NCI-H2081 treated with DMSO at 0.1 percent for 48 hours (cell line): Measurements from ENCODE around the gene SPC24.
"Not testable (repeated sequence)": the region's sequence is repeated elsewhere in the genome, so short reads cannot be mapped to it uniquely, and the experiment has no call there.

ENCODE experiments used
- DNase-seq: peaks from one replicate; lab custom pipeline; 2025; lab: John Stamatoyannopoulos, UW

SPC24 gene

GRCh38 chr19:11191934-11192333 is 36.4 kb upstream of the SPC24 start:
- DNase-seq: no peak

DNA sequence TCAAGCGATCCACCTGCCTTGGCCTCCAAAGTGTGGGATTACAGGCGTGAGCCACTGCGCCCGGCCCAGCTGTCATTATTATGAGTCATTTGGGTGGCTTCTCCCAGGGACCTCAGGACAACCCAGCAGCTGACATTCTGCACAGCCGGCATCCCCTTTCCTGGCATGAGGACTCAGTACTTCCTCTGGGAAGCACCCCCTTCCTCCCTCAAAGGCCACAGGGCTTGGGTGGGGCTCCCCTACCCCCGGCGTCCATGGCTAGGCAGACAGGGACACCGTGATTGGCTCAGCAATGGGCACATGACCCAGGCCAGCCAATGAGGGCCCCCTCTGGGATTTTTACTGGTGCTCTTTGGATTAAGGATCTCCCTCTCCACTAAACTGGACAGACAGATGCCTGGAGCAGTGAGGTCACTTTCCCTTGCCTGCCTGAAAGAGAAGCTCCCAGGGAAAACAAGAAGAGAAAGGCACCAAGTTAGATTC is 35.7 kb upstream of the SPC24 start:
- no peak for DNase-seq

- DNase-seq: no peak
Observed at GRCh38 chr19:11190501-11190900, 34.9 kb upstream of the SPC24 start.

- no peak for DNase-seq
Observed at GRCh38 chr19:11187441-11187840, 31.9 kb upstream of the SPC24 start.

GRCh38 chr19:11182994-11183393 is 27.4 kb upstream of the SPC24 start:
- DNase-seq: no peak

DNA sequence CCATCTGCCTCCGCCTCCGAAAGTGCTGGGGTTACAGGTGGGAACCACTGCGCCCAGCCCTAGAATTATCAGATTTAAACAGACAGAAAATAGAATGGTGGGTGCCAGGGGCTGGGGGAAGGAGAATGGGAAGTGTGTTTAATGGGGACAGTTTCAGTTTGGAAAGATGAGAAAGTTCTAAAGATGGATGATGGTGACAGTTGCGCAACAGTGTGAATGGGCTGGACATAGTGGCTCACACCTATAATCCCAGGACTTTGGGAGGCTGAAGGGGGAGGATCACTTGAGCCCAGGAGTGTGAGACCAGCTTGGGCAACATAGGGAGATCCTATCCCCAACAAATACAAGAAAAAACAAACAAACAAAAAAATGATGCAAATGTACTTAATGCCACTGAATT is 25.9 kb upstream of the SPC24 start:
- DNase-seq: no peak

DNA sequence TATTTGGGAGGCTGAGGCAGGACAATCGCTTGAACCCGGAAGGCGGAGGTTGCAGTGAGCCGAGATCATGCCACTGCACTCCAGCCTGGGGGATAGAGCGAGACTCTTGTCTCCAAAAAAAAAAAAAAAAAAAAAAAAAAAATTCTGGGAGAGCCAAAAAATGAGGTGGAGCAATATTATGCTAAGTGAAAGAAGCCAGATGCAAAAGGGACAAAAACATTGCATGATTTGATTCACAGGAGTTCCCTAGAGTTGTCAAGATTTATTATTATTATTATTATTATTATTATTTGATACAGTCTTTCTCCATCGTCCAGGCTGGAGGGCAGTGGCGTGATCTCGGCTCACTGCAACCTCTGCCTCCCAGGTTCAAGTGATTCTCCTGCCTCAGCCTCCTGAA is 25.4 kb upstream of the SPC24 start:
- not testable (repeated sequence) for DNase-seq

DNA sequence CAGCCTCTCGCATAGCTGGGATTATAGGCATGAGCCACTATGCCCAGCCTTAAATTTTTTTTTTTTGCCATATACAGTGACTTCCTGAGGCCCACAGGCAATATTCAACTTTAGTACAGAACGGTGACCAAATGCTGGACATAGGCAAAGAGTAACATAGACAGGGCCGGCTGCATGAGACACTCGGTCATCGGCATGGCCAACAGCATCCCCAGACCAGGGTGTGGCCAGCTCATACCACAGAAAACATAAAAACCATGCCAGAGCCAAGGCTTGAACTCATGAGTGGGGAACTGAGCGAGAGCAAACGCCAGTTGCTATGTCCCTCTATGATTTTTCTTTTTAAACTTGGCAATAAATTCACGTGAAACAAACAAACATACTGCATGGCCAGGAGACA is 24.8 kb upstream of the SPC24 start:
- DNase-seq: no peak

DNA sequence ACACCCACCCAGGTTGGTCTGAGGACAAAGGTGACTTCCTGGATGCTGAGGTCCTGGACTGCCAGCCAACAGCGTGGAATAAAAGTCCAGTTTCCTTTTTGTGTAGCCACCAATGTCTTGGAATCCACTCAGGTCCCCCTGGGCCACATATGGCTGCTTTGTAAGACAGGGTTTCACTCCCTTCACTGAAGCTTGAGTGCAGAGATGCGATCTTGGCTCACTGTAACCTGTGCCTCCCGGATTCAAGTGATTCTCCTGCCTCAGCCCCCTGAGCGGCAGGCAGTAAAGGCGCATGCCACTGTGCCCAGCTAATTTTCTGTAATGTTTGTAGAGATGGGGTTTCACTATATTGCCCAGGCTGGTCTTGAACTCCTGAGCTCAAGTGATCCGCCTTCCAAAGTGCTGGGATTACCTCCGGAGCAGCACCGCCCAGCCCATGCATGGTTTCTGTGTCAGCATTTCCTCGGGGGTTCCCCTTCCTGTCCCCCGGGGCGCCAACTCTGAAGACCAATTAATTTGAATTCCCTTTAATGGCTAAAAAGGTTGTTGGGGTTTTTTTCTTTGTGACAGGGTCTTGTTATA is 24.2 kb upstream of the SPC24 start:
- no peak for DNase-seq

- not testable (repeated sequence) for DNase-seq
Observed at GRCh38 chr19:11179145-11179465, 23.5 kb upstream of the SPC24 start.

DNA sequence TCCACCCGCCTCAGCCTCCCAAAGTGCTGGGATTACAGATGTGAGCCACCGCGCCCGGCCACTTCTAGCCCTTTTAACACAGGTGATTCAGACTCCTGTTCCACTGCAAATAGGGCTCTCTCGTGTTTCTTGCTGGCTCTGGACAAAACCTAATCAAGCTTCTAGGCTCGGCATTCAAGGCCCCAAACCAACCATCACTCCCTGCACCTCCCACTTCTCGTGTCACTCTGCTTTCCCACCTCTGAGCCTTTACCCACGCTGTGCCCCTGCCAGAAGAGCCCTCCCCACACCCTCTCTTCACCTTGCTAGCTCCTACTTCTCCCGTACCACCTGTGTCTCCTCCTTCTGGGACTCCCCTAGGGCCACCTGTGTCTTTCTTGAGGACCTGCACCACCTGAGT is 22.0 kb upstream of the SPC24 start:
- DNase-seq: no peak

DNA sequence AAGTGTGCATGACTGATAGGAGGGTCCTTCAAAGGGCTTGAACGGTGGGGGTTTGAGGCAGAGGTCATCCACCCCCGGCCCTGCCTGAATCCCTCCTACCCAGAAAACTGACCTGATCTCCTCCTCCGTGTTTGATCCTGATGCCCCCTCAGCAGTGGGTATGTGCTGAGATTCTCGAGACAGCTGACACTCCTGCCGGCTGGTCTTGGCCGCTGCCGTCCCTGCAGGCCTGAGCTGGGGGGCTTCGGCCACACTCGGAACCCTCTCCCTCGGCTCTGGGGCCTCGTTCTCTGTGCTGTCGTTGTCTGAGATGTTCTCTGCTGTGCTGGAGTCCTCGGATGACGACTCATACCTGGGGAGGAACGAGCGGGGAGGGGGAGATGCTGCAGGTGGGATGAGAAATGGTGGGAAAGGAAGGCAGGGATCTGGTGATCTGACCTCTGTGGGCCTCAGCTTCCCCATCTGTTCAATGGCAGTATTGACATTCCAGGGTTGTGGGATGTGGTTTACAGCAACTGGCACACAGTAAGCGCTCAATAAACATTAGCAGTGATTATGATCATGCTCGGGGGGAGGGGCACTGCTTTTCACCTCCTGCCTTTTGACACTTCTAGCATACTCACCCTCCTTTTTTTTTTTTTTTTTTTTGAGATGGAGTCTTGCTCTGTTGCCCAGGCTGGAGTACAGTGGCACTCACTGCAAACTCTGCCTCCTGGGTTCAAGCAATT is 21.0 kb upstream of the SPC24 start:
- no peak for DNase-seq

DNA sequence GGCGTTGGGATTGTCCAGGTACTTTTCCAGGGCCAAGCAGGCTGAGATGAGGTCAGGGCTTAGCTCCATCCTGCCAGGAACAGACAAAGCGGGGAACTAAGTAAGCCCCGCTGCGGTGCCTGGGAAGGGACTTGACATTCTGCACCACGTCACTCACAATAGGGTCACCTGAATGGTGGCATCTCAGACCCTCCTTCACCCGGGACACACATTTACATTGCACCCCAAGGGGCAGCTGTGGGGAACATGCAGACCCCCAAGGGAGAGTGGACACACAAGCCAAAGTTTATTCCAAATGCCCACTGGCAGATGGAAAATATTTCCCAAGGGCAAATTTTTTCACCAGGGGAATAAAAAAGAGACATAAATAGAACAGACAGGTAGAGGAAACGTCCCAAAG is 20.3 kb upstream of the SPC24 start:
- no peak for DNase-seq

- peak; percentile 22 for DNase-seq
Observed at GRCh38 chr19:11174336-11174735, 18.8 kb upstream of the SPC24 start.

DNA sequence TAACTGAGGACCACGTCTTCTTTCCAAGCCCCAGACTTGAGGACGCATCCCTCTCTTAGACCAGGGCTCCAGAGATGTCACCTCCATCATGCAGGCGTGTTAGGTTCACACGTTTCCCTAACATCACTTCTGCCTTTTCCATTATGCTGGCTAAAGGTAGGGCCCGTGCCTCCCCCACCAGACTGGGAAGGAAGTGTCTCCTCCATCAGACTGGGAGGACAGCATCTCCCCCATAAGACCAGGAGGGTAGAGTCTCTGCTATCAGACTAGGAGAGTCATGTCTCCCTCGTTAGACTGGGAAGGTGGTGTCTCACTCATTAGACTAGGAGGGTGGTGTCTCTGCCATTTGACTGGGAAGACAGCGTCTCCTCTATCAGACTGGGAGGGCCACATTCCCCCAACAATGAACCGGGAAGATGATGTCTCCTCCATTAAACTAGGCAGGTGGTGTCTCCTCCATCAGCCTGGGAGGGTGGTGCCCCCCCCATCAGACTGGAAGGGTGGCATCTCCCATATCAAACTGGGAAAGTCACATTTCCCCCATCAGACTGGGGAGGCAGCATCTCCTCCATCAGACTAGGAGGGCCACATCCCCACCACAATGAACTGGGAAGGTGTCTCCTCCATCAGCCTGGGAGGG is 18.1 kb upstream of the SPC24 start:
- DNase-seq: no peak

- no peak for DNase-seq
Observed at GRCh38 chr19:11172576-11172975, 17.0 kb upstream of the SPC24 start.

GRCh38 chr19:11171144-11171543 is 15.6 kb upstream of the SPC24 start:
- no peak for DNase-seq

- DNase-seq: no peak
Observed at GRCh38 chr19:11169896-11170678, 14.5 kb upstream of the SPC24 start.

GRCh38 chr19:11168568-11168967 is 13.0 kb upstream of the SPC24 start:
- DNase-seq: no peak

- DNase-seq: no peak
Observed at GRCh38 chr19:11166281-11167142, 10.9 kb upstream of the SPC24 start.

DNA sequence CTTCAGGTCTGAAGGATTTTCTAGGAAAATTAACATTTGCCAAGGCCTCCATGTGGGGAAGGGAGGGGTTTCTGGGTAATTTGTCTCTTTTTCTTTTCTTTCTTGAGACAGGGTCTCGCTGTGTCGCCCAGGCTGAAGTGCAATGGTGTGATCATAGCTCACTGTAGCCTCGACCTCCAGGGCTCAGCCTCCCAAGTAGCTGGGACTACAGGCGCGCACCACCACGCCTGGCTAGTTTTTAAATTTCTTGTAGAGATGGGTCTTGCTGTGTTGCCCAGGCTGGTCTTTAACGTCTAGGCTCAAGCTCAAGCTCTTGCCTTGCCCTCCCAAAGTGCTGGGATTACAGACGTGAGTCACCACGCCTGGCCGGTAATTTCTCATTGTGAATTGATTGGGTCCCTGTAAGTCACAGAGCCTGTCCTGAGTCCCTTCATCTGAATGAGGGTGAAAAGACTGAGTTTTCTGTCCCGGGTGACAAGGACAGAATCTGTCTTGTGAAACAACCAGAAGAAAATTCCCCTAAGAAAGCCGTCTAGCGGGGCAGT is 10.0 kb upstream of the SPC24 start:
- no peak for DNase-seq
